Loucy (cell line): Measurements from ENCODE around the gene PPP1R12B.

Source experiments
- H2AFZ ChIP-seq: fragments of 200-600 bp; sonication (generic); 2 replicates; pipeline ENCODE4 v1.6.0; 2016; ENCODE audit warnings: antibody characterized with exemption, mild to moderate bottlenecking, low read length, moderate library complexity
- H3F3A ChIP-seq: fragments of 200-600 bp; 2 replicates; pipeline ENCODE4 v1.6.0; 2016; ENCODE audit warnings: antibody characterized with exemption, low read depth, mild to moderate bottlenecking
- H3K27me3 ChIP-seq: fragments of 200-600 bp; sonication (generic); 2 replicates; pipeline ENCODE4 v1.6.1; 2014; ENCODE audit warnings: low read length, mild to moderate bottlenecking; ENCODE audit not compliant: insufficient read depth, poor library complexity, severe bottlenecking
- H3K36me3 ChIP-seq: fragments of 200-600 bp; sonication (generic); 2 replicates; pipeline ENCODE4 v1.6.1; 2016; ENCODE audit warnings: low read length; ENCODE audit not compliant: insufficient read depth
- H3K4me1 ChIP-seq: fragments of 200-600 bp; sonication (generic); 2 replicates; pipeline ENCODE4 v1.5.1; 2014; ENCODE audit warnings: low read length, mild to moderate bottlenecking; ENCODE audit not compliant: insufficient read depth, poor library complexity, severe bottlenecking
- H3K4me2 ChIP-seq: fragments of 200-600 bp; sonication (generic); 2 replicates; pipeline ENCODE4 v1.6.0; 2014; ENCODE audit warnings: antibody characterized with exemption, low read length, low read depth, mild to moderate bottlenecking; ENCODE audit not compliant: poor library complexity, severe bottlenecking
- H3K4me3 ChIP-seq: fragments of 200-600 bp; sonication (generic); 2 replicates; pipeline ENCODE4 v1.5.1; 2014; ENCODE audit warnings: low read length, mild to moderate bottlenecking, mixed read lengths; ENCODE audit not compliant: poor library complexity, severe bottlenecking
- H3K79me2 ChIP-seq: fragments of 200-600 bp; sonication (generic); 2 replicates; pipeline ENCODE4 v1.6.1; 2014; ENCODE audit warnings: low read length; ENCODE audit not compliant: insufficient read depth
- H3K9ac ChIP-seq: fragments of 200-600 bp; sonication (generic); 2 replicates; pipeline ENCODE4 v1.6.0; 2014; ENCODE audit warnings: mild to moderate bottlenecking, low read depth, low read length, moderate library complexity; ENCODE audit not compliant: poor library complexity, severe bottlenecking
- H3K9me2 ChIP-seq: fragments of 200-600 bp; sonication (generic); replicated peaks from 2 replicates; pipeline ENCODE4 v1.6.1; 2016; ENCODE audit warnings: low read depth, low read length, mixed read lengths
- H3K9me3 ChIP-seq: fragments of 200-600 bp; sonication (generic); 2 replicates; pipeline ENCODE4 v1.6.1; 2014; ENCODE audit warnings: mild to moderate bottlenecking, antibody characterized with exemption, low read length, low read depth; ENCODE audit not compliant: insufficient read depth
- H4K20me1 ChIP-seq: fragments of 200-600 bp; sonication (generic); 2 replicates; pipeline ENCODE4 v1.6.0; 2014; ENCODE audit warnings: antibody characterized with exemption, low read length, mild to moderate bottlenecking; ENCODE audit not compliant: insufficient read depth, poor library complexity, severe bottlenecking
- EZH2phosphoT487 ChIP-seq: fragments of 200-600 bp; IDR thresholded peaks from 2 replicates; pipeline ENCODE4 v1.6.1; 2018; ENCODE audit warnings: antibody characterized with exemption, mild to moderate bottlenecking, moderate library complexity, borderline replicate concordance
- TF ChIP-seq, protein P1 (sequence below): fragments of 200-600 bp; sonication (generic); conservative IDR thresholded peaks from 2 replicates; pipeline ENCODE4 v1.5.1; 2014; ENCODE audit warnings: mild to moderate bottlenecking, antibody characterized with exemption, low read length

PPP1R12B gene

GRCh38 chr1:202562444-202563060, 214.1 kb downstream of the PPP1R12B start:
- Histone ChIP-seq H3F3A (no peaks in the 10 kb centered on the region), H3K4me3 (no peak overlapping the region), H3K9me2 (no peaks in the 10 kb centered on the region), H3K36me3 (peaks cover 1% of the 10 kb centered on the region; the same call in 1 of the 2 replicates), H3K4me2 (no peak overlapping the region), H4K20me1 (no peaks in the 10 kb centered on the region), H3K27me3 (no peaks in the 10 kb centered on the region), H3K79me2 (no peaks in the 10 kb centered on the region), H3K9ac (no peak overlapping the region), H3K9me3 (no peaks in the 10 kb centered on the region), H3K4me1 (peaks cover 15% of the 10 kb centered on the region), H2AFZ (no peak overlapping the region)
- TF ChIP-seq, protein P1, sequence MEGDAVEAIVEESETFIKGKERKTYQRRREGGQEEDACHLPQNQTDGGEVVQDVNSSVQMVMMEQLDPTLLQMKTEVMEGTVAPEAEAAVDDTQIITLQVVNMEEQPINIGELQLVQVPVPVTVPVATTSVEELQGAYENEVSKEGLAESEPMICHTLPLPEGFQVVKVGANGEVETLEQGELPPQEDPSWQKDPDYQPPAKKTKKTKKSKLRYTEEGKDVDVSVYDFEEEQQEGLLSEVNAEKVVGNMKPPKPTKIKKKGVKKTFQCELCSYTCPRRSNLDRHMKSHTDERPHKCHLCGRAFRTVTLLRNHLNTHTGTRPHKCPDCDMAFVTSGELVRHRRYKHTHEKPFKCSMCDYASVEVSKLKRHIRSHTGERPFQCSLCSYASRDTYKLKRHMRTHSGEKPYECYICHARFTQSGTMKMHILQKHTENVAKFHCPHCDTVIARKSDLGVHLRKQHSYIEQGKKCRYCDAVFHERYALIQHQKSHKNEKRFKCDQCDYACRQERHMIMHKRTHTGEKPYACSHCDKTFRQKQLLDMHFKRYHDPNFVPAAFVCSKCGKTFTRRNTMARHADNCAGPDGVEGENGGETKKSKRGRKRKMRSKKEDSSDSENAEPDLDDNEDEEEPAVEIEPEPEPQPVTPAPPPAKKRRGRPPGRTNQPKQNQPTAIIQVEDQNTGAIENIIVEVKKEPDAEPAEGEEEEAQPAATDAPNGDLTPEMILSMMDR, result no peak
- no peak for TF ChIP-seq EZH2phosphoT487

DNA sequence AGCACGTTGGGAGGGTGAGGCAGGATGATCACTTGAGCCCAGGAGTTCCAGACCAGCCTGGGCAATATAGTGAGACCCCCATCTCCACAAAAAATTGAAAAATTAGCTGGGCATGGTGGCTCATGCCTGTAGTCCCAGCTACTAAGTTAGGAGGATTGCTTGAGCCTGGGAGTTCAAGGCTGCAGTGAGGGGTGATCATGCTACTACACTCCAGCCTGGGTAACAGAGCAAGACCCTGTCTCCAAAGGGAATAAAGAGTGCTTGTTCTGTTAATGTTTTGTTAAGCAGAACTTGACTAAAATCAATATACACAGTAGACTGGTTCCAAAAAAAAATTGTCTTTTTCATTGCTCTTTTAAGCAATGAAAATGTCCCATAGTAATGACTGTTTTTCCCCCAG, 215.3 kb downstream of the PPP1R12B start:
- TF ChIP-seq, protein P1, result no peak
- no peak overlapping the region for H2AFZ ChIP-seq

DNA sequence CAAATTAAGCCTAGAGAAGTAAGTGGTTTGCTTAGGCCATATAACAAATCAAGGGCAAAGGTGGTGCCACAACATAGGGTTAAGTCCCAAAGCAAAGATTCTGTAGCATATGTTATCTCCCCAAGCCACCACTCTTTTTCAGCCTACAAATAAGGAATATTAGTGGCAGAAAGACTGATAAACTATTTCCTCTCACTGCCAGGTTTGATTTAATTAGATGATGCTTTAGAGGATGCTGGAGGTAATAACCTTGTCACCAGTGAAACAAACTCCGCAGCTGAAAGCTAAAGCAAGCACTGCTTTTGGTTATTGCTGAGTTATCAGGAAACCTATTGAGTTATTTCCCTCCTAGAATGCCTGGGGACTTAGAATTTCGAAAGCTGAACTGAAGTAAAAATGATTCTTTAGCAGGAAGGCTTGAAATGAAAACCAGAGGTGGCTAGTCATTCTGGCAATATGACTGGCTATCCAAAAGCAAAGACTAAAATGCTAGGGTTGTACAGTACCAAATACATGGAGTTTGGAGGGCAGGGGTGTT, 216.5 kb downstream of the PPP1R12B start:
- no peak overlapping the region for H3K9ac ChIP-seq
- H3K4me2 ChIP-seq, result no peak overlapping the region
- H3K4me1 ChIP-seq, result peaks cover 15% of the 10 kb centered on the region
- H3K9me3 ChIP-seq, result no peaks in the 10 kb centered on the region
- peaks cover 9% of the 10 kb centered on the region; the same call in 1 of the 2 replicates for H3K36me3 ChIP-seq
- H4K20me1 ChIP-seq, result no peaks in the 10 kb centered on the region
- TF ChIP-seq, protein P1, result no peak
- TF ChIP-seq EZH2phosphoT487, result no peak
- H3F3A ChIP-seq, result no peaks in the 10 kb centered on the region
- H3K4me3 ChIP-seq, result no peak overlapping the region
- no peaks in the 10 kb centered on the region for H3K9me2 ChIP-seq
- no peaks in the 10 kb centered on the region for H3K27me3 ChIP-seq
- H3K79me2 ChIP-seq, result no peaks in the 10 kb centered on the region
- no peak overlapping the region for H2AFZ ChIP-seq

More for the DNA sequence above, 215.3 kb downstream of the PPP1R12B start:
- H3K79me2 ChIP-seq, result no peaks in the 10 kb centered on the region
- H3K36me3 ChIP-seq, result peaks cover 9% of the 10 kb centered on the region; the same call in 1 of the 2 replicates
- no peaks in the 10 kb centered on the region for H3K9me2 ChIP-seq
- no peak overlapping the region for H3K4me2 ChIP-seq
- no peaks in the 10 kb centered on the region for H3K27me3 ChIP-seq
- H3K9me3 ChIP-seq, result no peaks in the 10 kb centered on the region
- no peak overlapping the region for H3K4me3 ChIP-seq
- peaks cover 15% of the 10 kb centered on the region for H3K4me1 ChIP-seq
- H4K20me1 ChIP-seq, result no peaks in the 10 kb centered on the region
- H3F3A ChIP-seq, result no peaks in the 10 kb centered on the region
- no peak overlapping the region for H3K9ac ChIP-seq
